Nephron progenitor cell (in vitro differentiated cells): ENCODE data around the gene PDE8B.

Source experiments
- DNase-seq: peaks from one replicate; pipeline ENCODE4 v3.0.0; 2021
- H3K27ac Mint-ChIP-seq: 2 replicates; pipeline ENCODE4 v1.8.0; 2021; ENCODE audit warnings: mild to moderate bottlenecking, moderate library complexity, mixed read lengths
- H3K27me3 Mint-ChIP-seq: 2 replicates; pipeline ENCODE4 v1.8.0; 2021; ENCODE audit warnings: mild to moderate bottlenecking, low read depth, mixed read lengths; ENCODE audit not compliant: poor library complexity
- H3K36me3 Mint-ChIP-seq: 2 replicates; pipeline ENCODE4 v1.8.0; 2021; ENCODE audit warnings: low read depth, mixed read lengths
- H3K4me1 Mint-ChIP-seq: 2 replicates; pipeline ENCODE4 v1.8.0; 2021; ENCODE audit warnings: mixed read lengths
- H3K4me3 Mint-ChIP-seq: 2 replicates; pipeline ENCODE4 v1.8.0; 2021; ENCODE audit warnings: mild to moderate bottlenecking, moderate library complexity, mixed read lengths
- H3K9me3 Mint-ChIP-seq: 2 replicates; pipeline ENCODE4 v1.8.0; 2021; ENCODE audit warnings: mild to moderate bottlenecking, moderate library complexity, mixed read lengths
- CTCF ChIP-seq: fragments of 200-600 bp; sonication (generic); IDR thresholded peaks from 2 replicates; pipeline ENCODE4 v1.5.0; 2021; ENCODE audit warnings: antibody characterized with exemption

PDE8B gene

GRCh38 chr5:77221115-77221514 is 10.6 kb downstream of the PDE8B start:
- peaks cover 2% of the 10 kb centered on the region for H3K9me3 Mint-ChIP-seq
- H3K4me1 Mint-ChIP-seq: no peaks in the 10 kb centered on the region
- H3K36me3 Mint-ChIP-seq: no peaks in the 10 kb centered on the region
- H3K4me3 Mint-ChIP-seq: no peak overlapping the region
- H3K27ac Mint-ChIP-seq: no peak overlapping the region
- peaks cover 25% of the 10 kb centered on the region for H3K27me3 Mint-ChIP-seq
- no peak for DNase-seq
- no peak for TF ChIP-seq CTCF

GRCh38 chr5:77222722-77223121 is 12.2 kb downstream of the PDE8B start:
- H3K36me3 Mint-ChIP-seq: no peaks in the 10 kb centered on the region

GRCh38 chr5:77223653-77224052 is 13.2 kb downstream of the PDE8B start:
- Mint-ChIP-seq H3K27ac (no peak overlapping the region), H3K4me3 (no peak overlapping the region), H3K36me3 (no peaks in the 10 kb centered on the region), H3K4me1 (no peaks in the 10 kb centered on the region), H3K27me3 (peaks cover 17% of the 10 kb centered on the region), H3K9me3 (no peaks in the 10 kb centered on the region)
- DNase-seq: no peak
- TF ChIP-seq CTCF: no peak

More at GRCh38 chr5:77222722-77223121, 12.2 kb downstream of the PDE8B start:
- Mint-ChIP-seq H3K4me1 (no peaks in the 10 kb centered on the region), H3K27me3 (peaks cover 17% of the 10 kb centered on the region), H3K4me3 (no peak overlapping the region), H3K9me3 (no peaks in the 10 kb centered on the region), H3K27ac (no peak overlapping the region)
- TF ChIP-seq CTCF: no peak
- DNase-seq: no peak

GRCh38 chr5:77224672-77225355 is 14.3 kb downstream of the PDE8B start:
- Mint-ChIP-seq H3K9me3 (no peaks in the 10 kb centered on the region), H3K4me3 (no peak overlapping the region), H3K36me3 (no peaks in the 10 kb centered on the region), H3K4me1 (no peaks in the 10 kb centered on the region), H3K27ac (no peak overlapping the region), H3K27me3 (peaks cover 18% of the 10 kb centered on the region)
- no peak for DNase-seq
- no peak for TF ChIP-seq CTCF

GRCh38 chr5:77225531-77225930 is 15.1 kb downstream of the PDE8B start:
- DNase-seq: no peak
- Mint-ChIP-seq H3K36me3 (no peaks in the 10 kb centered on the region), H3K27me3 (peaks cover 14% of the 10 kb centered on the region), H3K27ac (no peak overlapping the region), H3K4me3 (no peak overlapping the region), H3K9me3 (no peaks in the 10 kb centered on the region), H3K4me1 (no peaks in the 10 kb centered on the region)
- TF ChIP-seq CTCF: no peak

- Mint-ChIP-seq H3K4me1 (peaks cover 7% of the 10 kb centered on the region), H3K9me3 (no peaks in the 10 kb centered on the region), H3K36me3 (no peaks in the 10 kb centered on the region), H3K27ac (no peak overlapping the region), H3K4me3 (no peak overlapping the region), H3K27me3 (peaks cover 10% of the 10 kb centered on the region)
- no peak for TF ChIP-seq CTCF
- no peak for DNase-seq
Observed at GRCh38 chr5:77229887-77230286, 19.4 kb downstream of the PDE8B start.
